MM.1S (cell line): ENCODE data around the gene TLDC2.
A peak's percentile ranks its signal among the peaks of the same experiment; 100 is the strongest.

Source experiments
- DNase-seq: peaks from one replicate; pipeline ENCODE4 v3.0.0-alpha.2; 2015
- H2AFZ ChIP-seq: fragments of 300-600 bp; sonication (generic); 2 replicates; pipeline ENCODE4 v1.6.0; 2016; ENCODE audit warnings: antibody characterized with exemption, low read length
- H3F3A ChIP-seq: fragments of 300-600 bp; sonication (generic); 2 replicates; pipeline ENCODE4 v1.6.1; 2016; ENCODE audit warnings: mild to moderate bottlenecking, antibody characterized with exemption, low read length, moderate library complexity, mixed read lengths; ENCODE audit not compliant: insufficient read depth
- H3K27ac ChIP-seq: fragments of 300-600 bp; sonication (generic); 2 replicates; pipeline ENCODE4 v1.5.1; 2016; ENCODE audit warnings: mild to moderate bottlenecking, low read length
- H3K27me3 ChIP-seq: fragments of 300-600 bp; sonication (generic); replicated peaks from 2 replicates; pipeline ENCODE4 v1.6.0; 2016; ENCODE audit warnings: low read length; ENCODE audit not compliant: insufficient read depth
- H3K36me3 ChIP-seq: fragments of 300-600 bp; sonication (generic); replicated peaks from 2 replicates; pipeline ENCODE4 v1.6.1; 2016; ENCODE audit warnings: mild to moderate bottlenecking, low read length, mixed read lengths; ENCODE audit not compliant: insufficient read depth
- H3K4me1 ChIP-seq: fragments of 300-600 bp; sonication (generic); 2 replicates; pipeline ENCODE4 v1.6.1; 2016; ENCODE audit warnings: low read length, mixed read lengths
- H3K4me2 ChIP-seq: fragments of 300-600 bp; sonication (generic); 2 replicates; pipeline ENCODE4 v1.6.0; 2016; ENCODE audit warnings: low read depth, low read length
- H3K4me3 ChIP-seq: fragments of 300-600 bp; sonication (generic); 2 replicates; pipeline ENCODE4 v1.5.1; 2016; ENCODE audit warnings: low read length, mixed read lengths
- H3K79me2 ChIP-seq: fragments of 300-600 bp; sonication (generic); 2 replicates; pipeline ENCODE4 v1.6.1; 2016; ENCODE audit warnings: mixed run types, low read length, mixed read lengths
- H3K9ac ChIP-seq: fragments of 300-600 bp; sonication (generic); 2 replicates; pipeline ENCODE4 v1.6.1; 2016; ENCODE audit warnings: low read length, mixed read lengths
- H3K9me2 ChIP-seq: fragments of 300-600 bp; sonication (generic); replicated peaks from 2 replicates; pipeline ENCODE4 v1.6.1; 2016; ENCODE audit warnings: mild to moderate bottlenecking, low read length, mixed read lengths; ENCODE audit not compliant: insufficient read depth
- H3K9me3 ChIP-seq: fragments of 300-600 bp; sonication (generic); replicated peaks from 2 replicates; pipeline ENCODE4 v1.6.1; 2016; ENCODE audit warnings: mild to moderate bottlenecking, low read length, mixed read lengths; ENCODE audit not compliant: insufficient read depth
- H4K20me1 ChIP-seq: fragments of 300-600 bp; sonication (generic); 2 replicates; pipeline ENCODE4 v1.6.1; 2016; ENCODE audit warnings: mild to moderate bottlenecking, low read length, moderate library complexity, mixed read lengths; ENCODE audit not compliant: insufficient read depth
- CTCF ChIP-seq: fragments of 300-600 bp; sonication (generic); IDR thresholded peaks from 2 replicates; pipeline ENCODE4 v1.5.1; 2016; ENCODE audit warnings: antibody characterized with exemption, low read length, mixed read lengths
- EZH2 ChIP-seq: fragments of 300-600 bp; sonication (generic); optimal IDR thresholded peaks from 2 replicates; pipeline ENCODE3; 2017; ENCODE audit warnings: low read depth, mild to moderate bottlenecking, antibody characterized with exemption, low read length, mixed read lengths
- EZH2phosphoT487 ChIP-seq: fragments of 300-600 bp; sonication (generic); IDR thresholded peaks from 2 replicates; pipeline ENCODE4 v1.6.1; 2018; ENCODE audit warnings: antibody characterized with exemption, low read length

The TLDC2 gene

DNA sequence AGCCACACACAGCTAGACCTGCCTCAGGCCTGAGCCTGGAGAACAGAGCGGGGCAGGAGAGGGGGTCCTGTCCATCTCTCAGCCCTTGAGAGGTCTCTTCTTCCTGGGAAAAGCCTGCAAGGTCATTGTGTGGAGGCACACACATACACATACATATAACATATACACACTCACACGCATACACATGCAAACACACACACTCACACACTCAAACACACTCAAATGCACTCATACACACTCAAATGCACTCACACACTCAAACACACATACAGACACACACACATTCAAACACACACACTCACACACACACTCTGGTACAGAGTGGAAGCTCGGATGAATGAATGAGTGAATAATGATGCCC, 515 bp downstream of the TLDC2 start:
- Histone ChIP-seq H3K4me2 (peak overlapping the region; percentile 65; the same call in 1 of the 2 replicates), H3K4me3 (peak overlapping the region; percentile 19), H2AFZ (peak overlapping the region; percentile 37; the same call in 1 of the 2 replicates), H3K9me2 (no peaks in the 10 kb centered on the region), H3K27ac (peak overlapping the region; percentile 90; the same call in 1 of the 2 replicates), H3F3A (peaks cover 8% of the 10 kb centered on the region; the same call in 1 of the 2 replicates), H3K79me2 (no peaks in the 10 kb centered on the region), H4K20me1 (no peaks in the 10 kb centered on the region), H3K4me1 (peaks cover 19% of the 10 kb centered on the region), H3K27me3 (no peaks in the 10 kb centered on the region), H3K9ac (peak overlapping the region; percentile 66), H3K36me3 (no peaks in the 10 kb centered on the region), H3K9me3 (no peaks in the 10 kb centered on the region)
- TF ChIP-seq EZH2phosphoT487 (no peak), EZH2 (no peak), CTCF (no peak)
- no peak for DNase-seq

- Histone ChIP-seq H3K36me3 (no peaks in the 10 kb centered on the region), H4K20me1 (no peaks in the 10 kb centered on the region), H3K9me2 (no peaks in the 10 kb centered on the region), H3K4me2 (no peak overlapping the region), H3K27me3 (no peaks in the 10 kb centered on the region), H3K9me3 (no peaks in the 10 kb centered on the region), H3K4me3 (no peak overlapping the region), H3K9ac (no peak overlapping the region), H3K79me2 (no peaks in the 10 kb centered on the region), H3K4me1 (peaks cover 19% of the 10 kb centered on the region), H3K27ac (no peak overlapping the region), H3F3A (peaks cover 8% of the 10 kb centered on the region; the same call in 1 of the 2 replicates), H2AFZ (no peak overlapping the region)
- no peak for DNase-seq
- no peak for TF ChIP-seq CTCF
- no peak for TF ChIP-seq EZH2phosphoT487
- no peak for TF ChIP-seq EZH2
Observed at GRCh38 chr20:36878941-36879340, 3.0 kb downstream of the TLDC2 start.

GRCh38 chr20:36880741-36881250, 4.9 kb downstream of the TLDC2 start:
- Histone ChIP-seq H3K27me3 (no peaks in the 10 kb centered on the region), H3K4me1 (peaks cover 10% of the 10 kb centered on the region), H3K9me2 (no peaks in the 10 kb centered on the region), H3K36me3 (no peaks in the 10 kb centered on the region), H3K27ac (no peak overlapping the region), H3F3A (no peaks in the 10 kb centered on the region), H3K4me3 (no peak overlapping the region), H3K9me3 (no peaks in the 10 kb centered on the region), H3K9ac (no peak overlapping the region), H4K20me1 (no peaks in the 10 kb centered on the region), H2AFZ (no peak overlapping the region), H3K4me2 (no peak overlapping the region), H3K79me2 (no peaks in the 10 kb centered on the region)
- TF ChIP-seq CTCF (no peak), EZH2 (no peak), EZH2phosphoT487 (no peak)
- DNase-seq, result no peak
